GM23338 (cell line): Measurements from ENCODE around the gene TIMM21. TPM values are rescaled to one million over a fixed set of nuclear protein-coding genes. Genes with fewer than 3 reads are reported as not detected.

Experiments used
- ATAC-seq: fragments of 200-7000 bp; cut with Tn5 transposase; 3 replicates; pipeline ENCODE4 v1.9.1; 2020
- DNase-seq: peaks from one replicate; pipeline ENCODE4 v3.0.0-alpha.2; 2015; ENCODE audit warnings: low spot score
- H2AFZ ChIP-seq: fragments of 200-600 bp; sonication (generic); 2 replicates; pipeline ENCODE4 v1.8.0; 2016; ENCODE audit warnings: antibody characterized with exemption, mild to moderate bottlenecking, moderate library complexity
- H3F3A ChIP-seq: fragments of 200-600 bp; sonication (generic); replicated peaks from 2 replicates; pipeline ENCODE4 v1.8.0; 2017; ENCODE audit warnings: antibody characterized with exemption, mixed run types, low read depth
- H3K27ac ChIP-seq: fragments of 200-600 bp; sonication (generic); 2 replicates; pipeline ENCODE4 v1.6.1; 2016; ENCODE audit warnings: low read depth
- H3K27me3 ChIP-seq: fragments of 200-600 bp; sonication (generic); 2 replicates; pipeline ENCODE4 v1.8.0; 2016; ENCODE audit warnings: mild to moderate bottlenecking, mixed run types, moderate library complexity; ENCODE audit not compliant: insufficient read depth
- H3K36me3 ChIP-seq: fragments of 200-600 bp; sonication (generic); 2 replicates; pipeline ENCODE4 v1.8.0; 2016; ENCODE audit warnings: mild to moderate bottlenecking; ENCODE audit not compliant: insufficient read depth
- H3K4me1 ChIP-seq: fragments of 200-600 bp; sonication (generic); 2 replicates; pipeline ENCODE4 v1.8.0; 2016; ENCODE audit warnings: mild to moderate bottlenecking, moderate library complexity; ENCODE audit not compliant: insufficient read depth
- H3K4me2 ChIP-seq: fragments of 200-600 bp; sonication (generic); 2 replicates; pipeline ENCODE4 v1.7.1; 2017; ENCODE audit warnings: mixed run types
- H3K4me3 ChIP-seq: fragments of 200-600 bp; sonication (generic); 2 replicates; pipeline ENCODE4 v1.6.1; 2016; ENCODE audit warnings: mixed run types
- H3K79me2 ChIP-seq: fragments of 200-600 bp; sonication (generic); replicated peaks from 2 replicates; pipeline ENCODE4 v1.8.0; 2017; ENCODE audit warnings: mild to moderate bottlenecking; ENCODE audit not compliant: insufficient read depth
- H3K9me2 ChIP-seq: fragments of 200-600 bp; sonication (generic); 2 replicates; pipeline ENCODE4 v1.8.0; 2017; ENCODE audit not compliant: insufficient read depth
- H4K20me1 ChIP-seq: fragments of 200-600 bp; sonication (generic); replicated peaks from 2 replicates; pipeline ENCODE4 v1.8.0; 2017; ENCODE audit warnings: mild to moderate bottlenecking; ENCODE audit not compliant: insufficient read depth
- H3K27ac Mint-ChIP-seq: 2 replicates; pipeline ENCODE4 v1.8.0; 2020; ENCODE audit warnings: inconsistent platforms, mild to moderate bottlenecking, moderate library complexity, mixed read lengths
- H3K27me3 Mint-ChIP-seq: 3 replicates; pipeline ENCODE4 v1.8.0; 2022; ENCODE audit warnings: low read depth, mild to moderate bottlenecking, moderate library complexity, mixed read lengths, inconsistent platforms; ENCODE audit not compliant: insufficient read depth, poor library complexity
- H3K36me3 Mint-ChIP-seq: 3 replicates; pipeline ENCODE4 v1.8.0; 2021; ENCODE audit warnings: low read depth, mild to moderate bottlenecking, inconsistent platforms, moderate library complexity, mixed read lengths
- H3K4me1 Mint-ChIP-seq: 3 replicates; pipeline ENCODE4 v1.8.0; 2020; ENCODE audit warnings: mild to moderate bottlenecking, inconsistent platforms, mixed read lengths
- H3K4me3 Mint-ChIP-seq: 3 replicates; pipeline ENCODE4 v1.8.0; 2021; ENCODE audit warnings: moderate library complexity, mild to moderate bottlenecking, inconsistent platforms, mixed read lengths
- H3K9me3 Mint-ChIP-seq: 3 replicates; pipeline ENCODE4 v1.8.0; 2020; ENCODE audit warnings: moderate library complexity, mild to moderate bottlenecking, inconsistent platforms, mixed read lengths
- CREB1 ChIP-seq: fragments of 250-450 bp; sonication (Bioruptor Pico); IDR thresholded peaks from 2 replicates; pipeline ENCODE4 v1.5.0; 2020; ENCODE audit warnings: low read depth, mild to moderate bottlenecking, moderate library complexity
- EZH2 ChIP-seq: fragments of 200-600 bp; sonication (generic); IDR thresholded peaks from one replicate; pipeline ENCODE4 v1.8.0; 2017; ENCODE audit warnings: antibody characterized with exemption, mild to moderate bottlenecking, low read depth; ENCODE audit not compliant: unreplicated experiment
- JUNB ChIP-seq: IDR thresholded peaks from one replicate; pipeline ENCODE4 v1.6.1; 2016; ENCODE audit warnings: antibody characterized with exemption; ENCODE audit not compliant: unreplicated experiment
- NANOG ChIP-seq: IDR thresholded peaks from 2 replicates; pipeline ENCODE4 v1.6.1; 2016; ENCODE audit warnings: antibody characterized with exemption, borderline replicate concordance
- POLR2AphosphoS5 ChIP-seq: IDR thresholded peaks from 2 replicates; pipeline ENCODE4 v1.6.1; 2016; ENCODE audit warnings: antibody characterized with exemption, low read depth
- STAT1 ChIP-seq: IDR thresholded peaks from one replicate; pipeline ENCODE4 v1.6.1; 2016; ENCODE audit warnings: antibody characterized with exemption; ENCODE audit not compliant: unreplicated experiment
- ZNF114 ChIP-seq: fragments of 250-450 bp; sonication (Bioruptor Pico); IDR thresholded peaks from 2 replicates; pipeline ENCODE4 v1.5.0; 2020; ENCODE audit warnings: mild to moderate bottlenecking, moderate library complexity
- ZNF331 ChIP-seq: fragments of 250-450 bp; sonication (Bioruptor Pico); IDR thresholded peaks from 2 replicates; pipeline ENCODE4 v1.5.0; 2020; ENCODE audit warnings: low read depth, mild to moderate bottlenecking, moderate library complexity
- polyA plus RNA-seq: library from polyadenylated mRNA; unstranded; fragments of >200 nt; fragmentation: Nextera tagmentation; extraction: Ambion mirVana; gene quantifications from 2 replicates; pipeline ENCODE4 v1.2.1, GENCODE V29; 2016
- total RNA-seq: library from RNA; depleted of rRNA; stranded (reverse); fragments of >200 nt; shearing (Covaris generic); gene quantifications from 2 replicates; pipeline ENCODE4 v1.2.3, GENCODE V29; 2014
- TF ChIP-seq, protein P1 (sequence below): IDR thresholded peaks from 2 replicates; pipeline ENCODE4 v1.6.1; 2016; ENCODE audit warnings: antibody characterized with exemption
- TF ChIP-seq, protein P2 (sequence below), 2 experiments: fragments of 200-600 bp in 1 of 2; sonication (generic) in 1 of 2; conservative IDR thresholded peaks; 2 replicates each; pipeline versions ENCODE4 v1.5.1 to v1.6.1; 2016 to 2017; ENCODE audit warnings: antibody characterized with exemption in 2 of 2, low read depth in 2 of 2, mild to moderate bottlenecking in 2 of 2, moderate library complexity in 1 of 2
- TF ChIP-seq, protein P3 (sequence below): fragments of 250-450 bp; sonication (Bioruptor Pico); IDR thresholded peaks from 2 replicates; pipeline ENCODE4 v1.5.0; 2020; ENCODE audit warnings: mild to moderate bottlenecking, moderate library complexity
- TF ChIP-seq, protein P4 (sequence below): IDR thresholded peaks from one replicate; pipeline ENCODE4 v1.6.1; 2018; ENCODE audit warnings: antibody characterized with exemption; ENCODE audit not compliant: unreplicated experiment

The TIMM21 gene
- total and polyA plus RNA-seq, 2 experiments from 2014 or later, result 49.2 to 97.6 TPM

DNA sequence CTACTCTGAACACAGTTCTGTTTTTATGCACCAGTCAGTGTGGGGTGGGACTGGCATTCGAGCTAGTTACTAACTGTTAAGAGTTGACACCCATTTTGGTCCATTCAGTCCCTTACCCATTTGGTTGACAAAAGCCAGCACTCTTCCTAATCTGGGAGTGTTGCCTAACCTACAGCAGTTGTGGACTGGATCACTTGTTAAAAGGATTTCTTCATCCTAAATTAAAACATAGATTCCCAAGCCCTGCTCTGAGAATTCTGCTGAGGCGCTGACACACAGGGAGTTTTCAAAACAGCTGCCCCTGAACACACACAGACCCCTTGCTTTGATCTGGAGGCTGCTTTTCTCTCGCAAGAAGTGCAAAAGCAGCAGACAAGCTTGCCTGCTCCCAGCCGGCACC lies 6.4 kb downstream of the TIMM21 start (continued):
- TF ChIP-seq, protein P1, sequence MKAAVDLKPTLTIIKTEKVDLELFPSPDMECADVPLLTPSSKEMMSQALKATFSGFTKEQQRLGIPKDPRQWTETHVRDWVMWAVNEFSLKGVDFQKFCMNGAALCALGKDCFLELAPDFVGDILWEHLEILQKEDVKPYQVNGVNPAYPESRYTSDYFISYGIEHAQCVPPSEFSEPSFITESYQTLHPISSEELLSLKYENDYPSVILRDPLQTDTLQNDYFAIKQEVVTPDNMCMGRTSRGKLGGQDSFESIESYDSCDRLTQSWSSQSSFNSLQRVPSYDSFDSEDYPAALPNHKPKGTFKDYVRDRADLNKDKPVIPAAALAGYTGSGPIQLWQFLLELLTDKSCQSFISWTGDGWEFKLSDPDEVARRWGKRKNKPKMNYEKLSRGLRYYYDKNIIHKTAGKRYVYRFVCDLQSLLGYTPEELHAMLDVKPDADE, result no peak
- TF ChIP-seq EZH2, result no peak
- TF ChIP-seq, protein P2, sequence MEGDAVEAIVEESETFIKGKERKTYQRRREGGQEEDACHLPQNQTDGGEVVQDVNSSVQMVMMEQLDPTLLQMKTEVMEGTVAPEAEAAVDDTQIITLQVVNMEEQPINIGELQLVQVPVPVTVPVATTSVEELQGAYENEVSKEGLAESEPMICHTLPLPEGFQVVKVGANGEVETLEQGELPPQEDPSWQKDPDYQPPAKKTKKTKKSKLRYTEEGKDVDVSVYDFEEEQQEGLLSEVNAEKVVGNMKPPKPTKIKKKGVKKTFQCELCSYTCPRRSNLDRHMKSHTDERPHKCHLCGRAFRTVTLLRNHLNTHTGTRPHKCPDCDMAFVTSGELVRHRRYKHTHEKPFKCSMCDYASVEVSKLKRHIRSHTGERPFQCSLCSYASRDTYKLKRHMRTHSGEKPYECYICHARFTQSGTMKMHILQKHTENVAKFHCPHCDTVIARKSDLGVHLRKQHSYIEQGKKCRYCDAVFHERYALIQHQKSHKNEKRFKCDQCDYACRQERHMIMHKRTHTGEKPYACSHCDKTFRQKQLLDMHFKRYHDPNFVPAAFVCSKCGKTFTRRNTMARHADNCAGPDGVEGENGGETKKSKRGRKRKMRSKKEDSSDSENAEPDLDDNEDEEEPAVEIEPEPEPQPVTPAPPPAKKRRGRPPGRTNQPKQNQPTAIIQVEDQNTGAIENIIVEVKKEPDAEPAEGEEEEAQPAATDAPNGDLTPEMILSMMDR (conservative IDR thresholded peaks at IDR 0.05; ENCODE audit: low read depth in 2 of 2), result no peak
- no peak for TF ChIP-seq ZNF331 (CRISPR knock-in tag)
- no peak for TF ChIP-seq STAT1
- TF ChIP-seq JUNB, result no peak
- TF ChIP-seq CREB1, result no peak
- no peak for TF ChIP-seq POLR2AphosphoS5
- no peak for TF ChIP-seq NANOG
- TF ChIP-seq ZNF114 (CRISPR knock-in tag), result no peak

DNA sequence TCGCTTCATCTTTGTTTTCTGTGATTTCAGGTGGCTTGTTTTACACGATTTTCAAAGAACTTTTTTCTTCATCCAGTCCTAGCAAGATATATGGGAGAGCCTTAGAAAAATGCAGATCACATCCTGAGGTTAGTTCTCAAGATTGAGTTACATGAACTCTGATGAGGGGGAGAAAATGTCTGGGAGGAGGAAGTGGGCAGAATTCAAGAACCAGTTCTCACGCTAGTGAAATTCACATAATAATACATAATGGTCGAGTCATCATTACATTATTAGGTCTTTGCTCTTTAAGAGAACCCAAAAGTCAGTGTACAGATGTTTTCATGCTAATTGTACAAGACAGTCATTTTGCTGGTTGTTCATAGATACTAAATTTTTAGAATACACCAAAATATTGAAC lies 7.0 kb downstream of the TIMM21 start:
- H3K27me3 Mint-ChIP-seq, result peaks cover 7% of the 10 kb centered on the region
- TF ChIP-seq JUNB, result no peak
- TF ChIP-seq ZNF331 (CRISPR knock-in tag), result no peak
- TF ChIP-seq, protein P3, sequence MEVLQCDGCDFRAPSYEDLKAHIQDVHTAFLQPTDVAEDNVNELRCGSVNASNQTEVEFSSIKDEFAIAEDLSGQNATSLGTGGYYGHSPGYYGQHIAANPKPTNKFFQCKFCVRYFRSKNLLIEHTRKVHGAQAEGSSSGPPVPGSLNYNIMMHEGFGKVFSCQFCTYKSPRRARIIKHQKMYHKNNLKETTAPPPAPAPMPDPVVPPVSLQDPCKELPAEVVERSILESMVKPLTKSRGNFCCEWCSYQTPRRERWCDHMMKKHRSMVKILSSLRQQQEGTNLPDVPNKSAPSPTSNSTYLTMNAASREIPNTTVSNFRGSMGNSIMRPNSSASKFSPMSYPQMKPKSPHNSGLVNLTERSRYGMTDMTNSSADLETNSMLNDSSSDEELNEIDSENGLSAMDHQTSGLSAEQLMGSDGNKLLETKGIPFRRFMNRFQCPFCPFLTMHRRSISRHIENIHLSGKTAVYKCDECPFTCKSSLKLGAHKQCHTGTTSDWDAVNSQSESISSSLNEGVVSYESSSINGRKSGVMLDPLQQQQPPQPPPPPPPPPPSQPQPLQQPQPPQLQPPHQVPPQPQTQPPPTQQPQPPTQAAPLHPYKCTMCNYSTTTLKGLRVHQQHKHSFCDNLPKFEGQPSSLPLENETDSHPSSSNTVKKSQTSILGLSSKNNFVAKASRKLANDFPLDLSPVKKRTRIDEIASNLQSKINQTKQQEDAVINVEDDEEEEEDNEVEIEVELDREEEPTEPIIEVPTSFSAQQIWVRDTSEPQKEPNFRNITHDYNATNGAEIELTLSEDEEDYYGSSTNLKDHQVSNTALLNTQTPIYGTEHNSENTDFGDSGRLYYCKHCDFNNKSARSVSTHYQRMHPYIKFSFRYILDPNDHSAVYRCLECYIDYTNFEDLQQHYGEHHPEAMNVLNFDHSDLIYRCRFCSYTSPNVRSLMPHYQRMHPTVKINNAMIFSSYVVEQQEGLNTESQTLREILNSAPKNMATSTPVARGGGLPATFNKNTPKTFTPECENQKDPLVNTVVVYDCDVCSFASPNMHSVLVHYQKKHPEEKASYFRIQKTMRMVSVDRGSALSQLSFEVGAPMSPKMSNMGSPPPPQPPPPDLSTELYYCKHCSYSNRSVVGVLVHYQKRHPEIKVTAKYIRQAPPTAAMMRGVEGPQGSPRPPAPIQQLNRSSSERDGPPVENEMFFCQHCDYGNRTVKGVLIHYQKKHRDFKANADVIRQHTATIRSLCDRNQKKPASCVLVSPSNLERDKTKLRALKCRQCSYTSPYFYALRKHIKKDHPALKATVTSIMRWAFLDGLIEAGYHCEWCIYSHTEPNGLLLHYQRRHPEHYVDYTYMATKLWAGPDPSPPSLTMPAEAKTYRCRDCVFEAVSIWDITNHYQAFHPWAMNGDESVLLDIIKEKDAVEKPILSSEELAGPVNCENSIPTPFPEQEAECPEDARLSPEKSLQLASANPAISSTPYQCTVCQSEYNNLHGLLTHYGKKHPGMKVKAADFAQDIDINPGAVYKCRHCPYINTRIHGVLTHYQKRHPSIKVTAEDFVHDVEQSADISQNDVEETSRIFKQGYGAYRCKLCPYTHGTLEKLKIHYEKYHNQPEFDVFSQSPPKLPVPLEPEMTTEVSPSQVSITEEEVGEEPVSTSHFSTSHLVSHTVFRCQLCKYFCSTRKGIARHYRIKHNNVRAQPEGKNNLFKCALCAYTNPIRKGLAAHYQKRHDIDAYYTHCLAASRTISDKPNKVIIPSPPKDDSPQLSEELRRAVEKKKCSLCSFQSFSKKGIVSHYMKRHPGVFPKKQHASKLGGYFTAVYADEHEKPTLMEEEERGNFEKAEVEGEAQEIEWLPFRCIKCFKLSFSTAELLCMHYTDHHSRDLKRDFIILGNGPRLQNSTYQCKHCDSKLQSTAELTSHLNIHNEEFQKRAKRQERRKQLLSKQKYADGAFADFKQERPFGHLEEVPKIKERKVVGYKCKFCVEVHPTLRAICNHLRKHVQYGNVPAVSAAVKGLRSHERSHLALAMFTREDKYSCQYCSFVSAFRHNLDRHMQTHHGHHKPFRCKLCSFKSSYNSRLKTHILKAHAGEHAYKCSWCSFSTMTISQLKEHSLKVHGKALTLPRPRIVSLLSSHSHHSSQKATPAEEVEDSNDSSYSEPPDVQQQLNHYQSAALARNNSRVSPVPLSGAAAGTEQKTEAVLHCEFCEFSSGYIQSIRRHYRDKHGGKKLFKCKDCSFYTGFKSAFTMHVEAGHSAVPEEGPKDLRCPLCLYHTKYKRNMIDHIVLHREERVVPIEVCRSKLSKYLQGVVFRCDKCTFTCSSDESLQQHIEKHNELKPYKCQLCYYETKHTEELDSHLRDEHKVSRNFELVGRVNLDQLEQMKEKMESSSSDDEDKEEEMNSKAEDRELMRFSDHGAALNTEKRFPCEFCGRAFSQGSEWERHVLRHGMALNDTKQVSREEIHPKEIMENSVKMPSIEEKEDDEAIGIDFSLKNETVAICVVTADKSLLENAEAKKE, result no peak
- no peak for TF ChIP-seq EZH2
- TF ChIP-seq, protein P1, result no peak
- TF ChIP-seq, protein P4, sequence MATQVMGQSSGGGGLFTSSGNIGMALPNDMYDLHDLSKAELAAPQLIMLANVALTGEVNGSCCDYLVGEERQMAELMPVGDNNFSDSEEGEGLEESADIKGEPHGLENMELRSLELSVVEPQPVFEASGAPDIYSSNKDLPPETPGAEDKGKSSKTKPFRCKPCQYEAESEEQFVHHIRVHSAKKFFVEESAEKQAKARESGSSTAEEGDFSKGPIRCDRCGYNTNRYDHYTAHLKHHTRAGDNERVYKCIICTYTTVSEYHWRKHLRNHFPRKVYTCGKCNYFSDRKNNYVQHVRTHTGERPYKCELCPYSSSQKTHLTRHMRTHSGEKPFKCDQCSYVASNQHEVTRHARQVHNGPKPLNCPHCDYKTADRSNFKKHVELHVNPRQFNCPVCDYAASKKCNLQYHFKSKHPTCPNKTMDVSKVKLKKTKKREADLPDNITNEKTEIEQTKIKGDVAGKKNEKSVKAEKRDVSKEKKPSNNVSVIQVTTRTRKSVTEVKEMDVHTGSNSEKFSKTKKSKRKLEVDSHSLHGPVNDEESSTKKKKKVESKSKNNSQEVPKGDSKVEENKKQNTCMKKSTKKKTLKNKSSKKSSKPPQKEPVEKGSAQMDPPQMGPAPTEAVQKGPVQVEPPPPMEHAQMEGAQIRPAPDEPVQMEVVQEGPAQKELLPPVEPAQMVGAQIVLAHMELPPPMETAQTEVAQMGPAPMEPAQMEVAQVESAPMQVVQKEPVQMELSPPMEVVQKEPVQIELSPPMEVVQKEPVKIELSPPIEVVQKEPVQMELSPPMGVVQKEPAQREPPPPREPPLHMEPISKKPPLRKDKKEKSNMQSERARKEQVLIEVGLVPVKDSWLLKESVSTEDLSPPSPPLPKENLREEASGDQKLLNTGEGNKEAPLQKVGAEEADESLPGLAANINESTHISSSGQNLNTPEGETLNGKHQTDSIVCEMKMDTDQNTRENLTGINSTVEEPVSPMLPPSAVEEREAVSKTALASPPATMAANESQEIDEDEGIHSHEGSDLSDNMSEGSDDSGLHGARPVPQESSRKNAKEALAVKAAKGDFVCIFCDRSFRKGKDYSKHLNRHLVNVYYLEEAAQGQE, result no peak
- TF ChIP-seq CREB1, result no peak

More for the DNA sequence above, 7.0 kb downstream of the TIMM21 start:
- Histone ChIP-seq H2AFZ (no peak overlapping the region), H3K79me2 (peaks cover 50% of the 10 kb centered on the region), H3K4me2 (no peak overlapping the region), H3K4me3 (no peak overlapping the region), H3K36me3 (peaks cover 34% of the 10 kb centered on the region), H3K27me3 (no peaks in the 10 kb centered on the region), H3K4me1 (no peaks in the 10 kb centered on the region), H3K9me2 (no peaks in the 10 kb centered on the region), H3K27ac (no peak overlapping the region; the same call in 1 of the 2 replicates), H4K20me1 (peaks cover 13% of the 10 kb centered on the region), H3F3A (no peaks in the 10 kb centered on the region)
- Mint-ChIP-seq H3K4me3 (no peak overlapping the region), H3K4me1 (peaks cover 8% of the 10 kb centered on the region; the same call in 2 of the 3 replicates), H3K27ac (no peak overlapping the region), H3K36me3 (peaks cover 49% of the 10 kb centered on the region), H3K9me3 (no peaks in the 10 kb centered on the region)
- DNase-seq (no peak), ATAC-seq (no peak)
